Stimulated activated CD4-positive, alpha-beta T cell treated with anti-CD3 and anti-CD28 coated beads, TNF-alpha, amount 100 ng/mL, for 48 hours (primary cell): ENCODE results near the gene GNAT2.

Experiments
- DNase-seq, 3 donors: peaks; one replicate each; pipeline ENCODE4 v3.0.0-alpha.2; 2020; ENCODE audit warnings: low read depth in 3 of 3

Gene GNAT2

GRCh38 chr1:109610609-109611307 is 8.7 kb downstream of the GNAT2 start:
- no peak for DNase-seq

GRCh38 chr1:109609881-109610280 is 9.5 kb downstream of the GNAT2 start:
- no peak for DNase-seq

- no peak for DNase-seq
These were observed 14.0 kb downstream of the GNAT2 start for GRCh38 chr1:109605381-109605780.

GRCh38 chr1:109603229-109603628 is 16.2 kb downstream of the GNAT2 start:
- no peak for DNase-seq

GRCh38 chr1:109598655-109599054 is 20.8 kb downstream of the GNAT2 start:
- no peak for DNase-seq

- DNase-seq: no peak
These were observed 21.3 kb downstream of the GNAT2 start for GRCh38 chr1:109598156-109598555.

GRCh38 chr1:109595531-109595930 is 23.9 kb downstream of the GNAT2 start:
- DNase-seq: no peak

GRCh38 chr1:109592916-109593315 is 26.5 kb downstream of the GNAT2 start:
- DNase-seq: no peak

GRCh38 chr1:109589679-109590078 is 29.7 kb downstream of the GNAT2 start:
- DNase-seq: no peak

GRCh38 chr1:109589177-109589576 is 30.2 kb downstream of the GNAT2 start:
- DNase-seq: no peak

GRCh38 chr1:109586055-109586454 is 33.4 kb downstream of the GNAT2 start:
- no peak for DNase-seq

GRCh38 chr1:109584766-109585165 is 34.6 kb downstream of the GNAT2 start:
- DNase-seq: no peak

- no peak for DNase-seq
These were observed 37.4 kb downstream of the GNAT2 start for GRCh38 chr1:109582021-109582420.

- no peak for DNase-seq
These were observed 39.9 kb downstream of the GNAT2 start for GRCh38 chr1:109579491-109579890.

- DNase-seq: no peak
These were observed 40.4 kb downstream of the GNAT2 start for GRCh38 chr1:109578947-109579443.

GRCh38 chr1:109573785-109574184 is 45.6 kb downstream of the GNAT2 start:
- no peak for DNase-seq

GRCh38 chr1:109570414-109570813 is 49.0 kb downstream of the GNAT2 start:
- no peak for DNase-seq

- no peak for DNase-seq
These were observed 50.1 kb downstream of the GNAT2 start for GRCh38 chr1:109569323-109569722.

- no peak for DNase-seq
These were observed 51.3 kb downstream of the GNAT2 start for GRCh38 chr1:109567877-109568672.

- no peak for DNase-seq
These were observed 52.4 kb downstream of the GNAT2 start for GRCh38 chr1:109566982-109567381.

GRCh38 chr1:109565241-109565640 is 54.2 kb downstream of the GNAT2 start:
- DNase-seq: no peak

- DNase-seq: no peak
These were observed 55.1 kb downstream of the GNAT2 start for GRCh38 chr1:109564194-109564878.

- no peak for DNase-seq
These were observed 59.4 kb downstream of the GNAT2 start for GRCh38 chr1:109559995-109560394.
